ENCODE data around the gene FES.

DNA sequence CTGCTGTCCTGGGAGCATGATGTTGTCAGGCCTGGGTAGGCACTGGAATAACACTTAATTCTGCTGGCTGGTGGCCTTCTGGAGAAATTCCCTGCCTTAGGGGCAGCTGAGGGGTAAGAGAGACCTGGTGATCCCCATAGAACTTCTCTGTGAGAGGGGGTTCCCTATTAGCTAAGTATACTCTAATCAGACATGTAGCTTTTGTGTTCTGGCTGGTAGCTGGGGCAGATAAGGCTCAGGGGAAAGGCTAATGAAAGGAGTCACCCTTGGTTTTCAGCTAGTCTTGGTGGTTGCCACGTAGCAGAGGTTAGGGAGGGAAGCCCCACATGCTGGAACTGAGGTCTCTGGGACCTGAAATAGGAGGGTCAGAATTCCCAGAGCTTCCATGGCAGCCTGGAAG lies 49.0 kb downstream of the FES start:
- TF ChIP-seq GATA2 (IDR thresholded peaks at IDR 0.05; ENCODE audit: low read depth, low read length) (no peak), GATA3 (IDR thresholded peaks at IDR 0.05; ENCODE audit: low read depth, low read length) (no peak)
